Panc1 (cell line): ENCODE data around the gene COA8. TPM values are rescaled to one million over a fixed set of nuclear protein-coding genes. Genes with fewer than 3 reads are reported as not detected.

Experiments
- ATAC-seq: fragments of 200-7000 bp; cut with Tn5 transposase; 2 replicates; pipeline ENCODE4 v1.9.1; 2020; ENCODE audit warnings: mild to moderate bottlenecking, moderate library complexity
- BruUV-seq: library from RNA; stranded (reverse); fragments of 400-500 nt; replicated peaks from 2 replicates; lab custom pipeline; 2021; lab: Mats Ljungman, UMichigan
- CTCF ChIA-PET: fragments of 300-600 bp; sonication (Branson Sonifier 250); formaldehyde crosslinking; loops from one replicate; lab custom pipeline; 2022; ENCODE audit warnings: antibody characterized with exemption; lab: Charles Lee
- POLR2A ChIA-PET: fragments of 300-600 bp; sonication (Branson Sonifier 250); formaldehyde crosslinking; loops from one replicate; lab custom pipeline; 2022; ENCODE audit warnings: antibody characterized with exemption; lab: Charles Lee
- DNase-seq: peaks from one replicate; pipeline ENCODE4 v3.0.0-alpha.2; 2010; ENCODE audit warnings: low read depth, low spot score
- H3K27ac ChIP-seq: 2 replicates; pipeline ENCODE4 v1.5.1; 2011; ENCODE audit warnings: mild to moderate bottlenecking, low read length, inconsistent platforms
- H3K27me3 ChIP-seq: fragments of 200-500 bp; sonication (Bioruptor generic); 2 replicates; pipeline ENCODE4 v1.6.0; 2014; ENCODE audit warnings: low read length, inconsistent platforms; ENCODE audit not compliant: control insufficient read depth, insufficient read depth
- H3K36me3 ChIP-seq: fragments of 200-500 bp; sonication (Bioruptor generic); 2 replicates; pipeline ENCODE4 v1.5.1; 2014; ENCODE audit warnings: inconsistent platforms, mild to moderate bottlenecking, low read length, moderate library complexity; ENCODE audit not compliant: control insufficient read depth, insufficient read depth
- H3K4me1 ChIP-seq: 2 replicates; pipeline ENCODE4 v1.5.1; 2011; ENCODE audit warnings: inconsistent platforms, mild to moderate bottlenecking, low read length, moderate library complexity; ENCODE audit not compliant: control insufficient read depth, insufficient read depth
- H3K4me3 ChIP-seq, 2 experiments: 2 replicates each; pipeline ENCODE4 v1.5.1; 2011 to 2012; ENCODE audit warnings: low read depth in 2 of 2, low read length in 2 of 2, mild to moderate bottlenecking in 2 of 2, inconsistent platforms in 1 of 2, moderate library complexity in 1 of 2
- H3K9me3 ChIP-seq: fragments of 200-500 bp; sonication (Bioruptor generic); 2 replicates; pipeline ENCODE4 v1.5.1; 2014; ENCODE audit warnings: low read depth, mild to moderate bottlenecking, inconsistent platforms, low read length, moderate library complexity; ENCODE audit not compliant: control insufficient read depth, insufficient read depth
- CTCF ChIP-seq: fragments of 450-650 bp; IDR thresholded peaks from 2 replicates; pipeline ENCODE4 v1.5.1; 2017; ENCODE audit warnings: mild to moderate bottlenecking
- POLR2AphosphoS5 ChIP-seq: IDR thresholded peaks from 2 replicates; pipeline ENCODE4 v1.6.1; 2012; ENCODE audit warnings: mild to moderate bottlenecking, low read depth, low read length, moderate library complexity
- SIN3A ChIP-seq: IDR thresholded peaks from 2 replicates; pipeline ENCODE4 v1.6.1; 2012; ENCODE audit warnings: low read depth, mild to moderate bottlenecking, low read length, moderate library complexity, borderline replicate concordance; ENCODE audit not compliant: insufficient read depth
- TCF7L2 ChIP-seq: IDR thresholded peaks from 2 replicates; pipeline ENCODE4 v1.6.1; 2011; ENCODE audit warnings: mild to moderate bottlenecking, low read depth, low read length, inconsistent platforms
- in situ Hi-C: cut with HindIII; loops from 2 replicates; pipeline ENCODE4 v1.10.0; 2016; ENCODE audit warnings: low sequenced_read_pairs, low pct_unique_long_range_greater_than_20kb
- intact Hi-C: fragments of 100-400 bp; cut with micrococcal nuclease; formaldehyde crosslinking; loops from one replicate; pipeline ENCODE4 v1.10.0; 2022; ENCODE audit not compliant: unreplicated experiment
- total RNA-seq: library from RNA; stranded (reverse); gene quantifications from one replicate; pipeline ENCODE4 v1.2.1, GENCODE V29; 2021; ENCODE audit not compliant: unreplicated experiment
- TF ChIP-seq, protein P1 (sequence below), 2 experiments: IDR thresholded peaks; 2 replicates each; pipeline ENCODE4 v1.6.1; 2011 to 2012; ENCODE audit warnings: low read depth in 2 of 2, control low read depth in 1 of 2, low read length in 1 of 2, mild to moderate bottlenecking in 1 of 2, moderate library complexity in 1 of 2; ENCODE audit not compliant: insufficient read depth in 1 of 2

COA8 gene
- total RNA-seq, 1 experiment from 2014 or later: 42.2 TPM

DNA sequence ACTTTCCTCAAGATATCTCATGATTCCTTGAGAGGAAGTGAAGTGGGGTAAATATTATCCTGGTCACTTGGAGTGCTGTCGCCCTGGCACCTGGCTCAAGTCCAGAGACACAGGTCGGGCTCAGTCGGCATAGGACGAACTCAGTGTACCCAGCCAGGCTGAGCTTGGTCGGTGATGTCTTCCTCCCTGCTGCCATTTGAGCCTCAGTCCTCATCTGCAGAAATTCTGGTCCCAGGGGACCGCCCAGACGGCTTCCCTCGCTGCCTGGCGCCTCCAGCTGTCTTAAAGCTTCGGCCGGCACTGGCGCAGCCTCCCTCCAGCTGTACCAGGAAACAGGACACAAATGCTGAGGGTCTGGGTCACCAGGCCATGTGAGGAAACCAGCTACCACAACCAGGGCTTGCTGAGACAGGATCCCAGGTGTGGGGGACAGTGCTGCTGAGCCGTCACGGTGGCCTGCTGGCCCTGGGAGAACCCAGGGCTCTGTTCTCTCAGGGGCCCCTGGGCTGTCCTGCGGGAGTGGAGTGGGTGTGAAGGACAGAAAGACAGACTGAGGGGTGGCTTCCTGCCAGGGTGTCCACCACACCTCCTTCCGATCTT lies 61.2 kb downstream of the COA8 start:
- ChIA-PET POLR2A (no interaction called here), CTCF (no interaction called here)
- TF ChIP-seq POLR2AphosphoS5 (no peak), TCF7L2 (no peak), SIN3A (no peak), CTCF (no peak)
- TF ChIP-seq, protein P1, sequence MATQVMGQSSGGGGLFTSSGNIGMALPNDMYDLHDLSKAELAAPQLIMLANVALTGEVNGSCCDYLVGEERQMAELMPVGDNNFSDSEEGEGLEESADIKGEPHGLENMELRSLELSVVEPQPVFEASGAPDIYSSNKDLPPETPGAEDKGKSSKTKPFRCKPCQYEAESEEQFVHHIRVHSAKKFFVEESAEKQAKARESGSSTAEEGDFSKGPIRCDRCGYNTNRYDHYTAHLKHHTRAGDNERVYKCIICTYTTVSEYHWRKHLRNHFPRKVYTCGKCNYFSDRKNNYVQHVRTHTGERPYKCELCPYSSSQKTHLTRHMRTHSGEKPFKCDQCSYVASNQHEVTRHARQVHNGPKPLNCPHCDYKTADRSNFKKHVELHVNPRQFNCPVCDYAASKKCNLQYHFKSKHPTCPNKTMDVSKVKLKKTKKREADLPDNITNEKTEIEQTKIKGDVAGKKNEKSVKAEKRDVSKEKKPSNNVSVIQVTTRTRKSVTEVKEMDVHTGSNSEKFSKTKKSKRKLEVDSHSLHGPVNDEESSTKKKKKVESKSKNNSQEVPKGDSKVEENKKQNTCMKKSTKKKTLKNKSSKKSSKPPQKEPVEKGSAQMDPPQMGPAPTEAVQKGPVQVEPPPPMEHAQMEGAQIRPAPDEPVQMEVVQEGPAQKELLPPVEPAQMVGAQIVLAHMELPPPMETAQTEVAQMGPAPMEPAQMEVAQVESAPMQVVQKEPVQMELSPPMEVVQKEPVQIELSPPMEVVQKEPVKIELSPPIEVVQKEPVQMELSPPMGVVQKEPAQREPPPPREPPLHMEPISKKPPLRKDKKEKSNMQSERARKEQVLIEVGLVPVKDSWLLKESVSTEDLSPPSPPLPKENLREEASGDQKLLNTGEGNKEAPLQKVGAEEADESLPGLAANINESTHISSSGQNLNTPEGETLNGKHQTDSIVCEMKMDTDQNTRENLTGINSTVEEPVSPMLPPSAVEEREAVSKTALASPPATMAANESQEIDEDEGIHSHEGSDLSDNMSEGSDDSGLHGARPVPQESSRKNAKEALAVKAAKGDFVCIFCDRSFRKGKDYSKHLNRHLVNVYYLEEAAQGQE (IDR thresholded peaks at IDR 0.05; ENCODE audit: insufficient read depth in 1 of 2, low read depth in 2 of 2, low read length in 1 of 2): no peak
- intact Hi-C loops (no loop called here), in situ Hi-C loops (no loop called here)
- no peak overlapping the region for H3K27ac ChIP-seq
- H3K4me1 ChIP-seq: peaks cover 11% of the 10 kb centered on the region
- BruUV-seq: no TSS peak
- ATAC-seq (no peak), DNase-seq (no peak)
- no peaks in the 10 kb centered on the region for H3K27me3 ChIP-seq
- H3K4me3 ChIP-seq: no peak overlapping the region
- no peaks in the 10 kb centered on the region for H3K9me3 ChIP-seq
- H3K36me3 ChIP-seq: no peaks in the 10 kb centered on the region

- Histone ChIP-seq H3K9me3 (no peaks in the 10 kb centered on the region), H3K27me3 (no peaks in the 10 kb centered on the region), H3K27ac (no peak overlapping the region), H3K4me3 (no peak overlapping the region), H3K4me1 (peaks cover 11% of the 10 kb centered on the region), H3K36me3 (no peaks in the 10 kb centered on the region; the same call in 1 of the 2 replicates)
- in situ Hi-C loops: no loop called here
- no TSS peak for BruUV-seq
- DNase-seq (no peak), ATAC-seq (peak; percentile 27; the same call in 1 of the 2 replicates)
- POLR2A ChIA-PET: no interaction called here
- no peak for TF ChIP-seq CTCF
- TF ChIP-seq POLR2AphosphoS5: no peak
- no peak for TF ChIP-seq TCF7L2
- TF ChIP-seq, protein P1 (IDR thresholded peaks at IDR 0.05; ENCODE audit: insufficient read depth in 1 of 2, low read depth in 2 of 2, low read length in 1 of 2): no peak
- TF ChIP-seq SIN3A: no peak
- intact Hi-C loops: no loop called here
- CTCF ChIA-PET: no interaction called here
Measured at GRCh38 chr14:103624860-103625259, 62.1 kb downstream of the COA8 start.
